Activated CD4-positive, alpha-beta T cell treated with anti-CD3 and anti-CD28 coated beads, Interleukin-2, amount 50 U/mL, for 4 hours (primary cell): ENCODE results near the gene GRM8.
"Not testable (repeated sequence)": the region's sequence is repeated elsewhere in the genome, so short reads cannot be mapped to it uniquely, and the experiment has no call there.

Experiments used
- DNase-seq, 2 experiments: peaks; one replicate each; pipeline ENCODE4 v3.0.0-alpha.2; 2020

Gene GRM8

DNA sequence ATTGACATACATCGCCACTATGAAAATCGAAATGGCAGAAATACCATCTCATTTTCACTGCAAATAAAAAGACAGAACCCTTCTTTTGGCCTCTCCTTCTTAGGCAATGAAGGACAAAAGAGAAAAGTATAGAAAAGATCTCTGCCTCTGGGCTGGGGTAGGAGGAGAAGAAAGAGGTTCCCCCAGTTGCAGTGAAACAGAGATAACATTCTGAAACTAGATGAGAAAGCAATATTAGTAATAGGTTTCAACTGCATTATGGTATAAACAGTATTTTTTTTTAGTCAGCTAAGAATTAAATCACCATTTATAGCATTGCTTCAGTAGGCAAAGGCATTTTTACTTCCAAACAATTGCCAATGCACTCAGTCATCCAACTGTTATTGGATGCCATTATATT, 347.5 kb downstream of the GRM8 start:
- DNase-seq: not testable (repeated sequence)

- DNase-seq: not testable (repeated sequence)
Observed at GRCh38 chr7:126901041-126901765, 351.5 kb downstream of the GRM8 start.

GRCh38 chr7:126887980-126888379, 364.8 kb downstream of the GRM8 start:
- DNase-seq: not testable (repeated sequence)

DNA sequence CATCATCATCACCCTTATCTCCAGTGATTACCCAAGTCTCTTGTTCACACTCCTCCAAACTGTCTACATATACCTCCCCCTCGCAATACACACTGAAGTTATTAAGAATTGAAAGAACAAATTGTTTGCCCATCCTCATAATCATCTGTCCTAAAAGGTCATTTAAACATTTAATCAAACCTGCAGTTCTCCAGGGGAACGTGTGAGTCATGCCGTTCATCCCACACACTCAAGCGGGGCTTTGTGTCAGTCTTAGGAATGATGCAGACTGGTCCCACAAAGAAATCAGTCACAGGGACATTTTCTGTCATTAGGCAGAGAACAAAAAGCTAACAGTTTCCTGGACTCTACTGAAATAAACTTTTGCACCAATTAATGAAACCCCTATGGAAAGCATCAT, 365.2 kb downstream of the GRM8 start:
- DNase-seq: not testable (repeated sequence)

DNA sequence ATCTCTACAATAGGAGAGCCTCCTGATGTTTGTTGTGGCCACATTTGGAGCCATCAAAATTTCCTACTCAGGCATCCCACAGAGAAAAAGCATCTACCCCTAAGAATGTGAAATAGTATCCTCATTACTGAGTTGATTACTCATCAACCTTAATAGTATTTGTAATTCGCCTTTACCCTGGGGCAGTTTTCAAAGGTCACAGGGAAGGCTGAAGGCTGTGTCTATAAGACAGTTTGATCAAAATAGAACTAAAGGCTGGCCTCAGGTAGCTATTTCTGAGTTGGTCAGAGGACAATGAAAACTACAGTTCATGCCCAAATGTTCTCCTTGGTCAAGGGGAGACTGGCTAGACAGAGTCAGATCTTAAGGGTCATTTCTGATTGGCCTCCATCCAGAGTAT, 370.0 kb downstream of the GRM8 start:
- DNase-seq: not testable (repeated sequence)

GRCh38 chr7:126881908-126882307, 370.8 kb downstream of the GRM8 start:
- DNase-seq: not testable (repeated sequence)

DNA sequence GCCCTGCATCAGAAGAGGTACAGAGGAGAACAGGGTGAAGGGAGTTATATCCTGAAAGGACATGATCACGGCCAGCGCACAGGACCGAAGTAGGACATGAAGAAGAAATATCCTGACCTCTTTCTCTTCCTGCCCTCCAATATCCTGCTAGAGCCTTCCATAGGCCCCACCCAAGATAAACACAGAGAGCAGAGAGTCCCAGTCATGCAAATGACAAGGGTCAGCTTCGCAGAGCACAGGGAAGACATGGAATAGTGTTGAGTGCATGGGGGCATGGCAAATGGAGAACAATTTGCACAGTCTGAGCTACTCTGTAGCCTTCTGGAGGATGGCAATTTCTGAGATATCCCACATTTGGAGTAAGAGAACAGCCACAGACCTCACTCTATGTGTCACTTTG, 371.4 kb downstream of the GRM8 start:
- no peak for DNase-seq

DNA sequence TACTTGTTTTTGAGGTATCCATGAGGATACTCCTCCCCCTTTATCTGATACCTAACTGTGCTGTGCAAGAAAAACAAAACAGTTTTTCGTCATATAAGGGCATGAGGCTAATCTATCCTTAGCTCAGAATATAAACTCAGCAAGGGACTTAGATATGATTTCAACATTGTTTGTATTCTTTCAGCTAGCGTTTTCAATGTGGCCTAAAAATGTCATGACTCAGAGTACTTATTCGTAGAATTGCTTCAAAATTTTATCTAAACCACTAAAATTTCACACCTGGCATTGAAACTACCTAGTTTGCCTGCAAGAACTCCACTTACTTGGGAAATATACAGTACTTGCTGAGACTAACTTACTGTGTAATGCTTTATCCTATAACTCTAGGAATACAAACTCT, 376.2 kb downstream of the GRM8 start:
- DNase-seq: not testable (repeated sequence)

DNA sequence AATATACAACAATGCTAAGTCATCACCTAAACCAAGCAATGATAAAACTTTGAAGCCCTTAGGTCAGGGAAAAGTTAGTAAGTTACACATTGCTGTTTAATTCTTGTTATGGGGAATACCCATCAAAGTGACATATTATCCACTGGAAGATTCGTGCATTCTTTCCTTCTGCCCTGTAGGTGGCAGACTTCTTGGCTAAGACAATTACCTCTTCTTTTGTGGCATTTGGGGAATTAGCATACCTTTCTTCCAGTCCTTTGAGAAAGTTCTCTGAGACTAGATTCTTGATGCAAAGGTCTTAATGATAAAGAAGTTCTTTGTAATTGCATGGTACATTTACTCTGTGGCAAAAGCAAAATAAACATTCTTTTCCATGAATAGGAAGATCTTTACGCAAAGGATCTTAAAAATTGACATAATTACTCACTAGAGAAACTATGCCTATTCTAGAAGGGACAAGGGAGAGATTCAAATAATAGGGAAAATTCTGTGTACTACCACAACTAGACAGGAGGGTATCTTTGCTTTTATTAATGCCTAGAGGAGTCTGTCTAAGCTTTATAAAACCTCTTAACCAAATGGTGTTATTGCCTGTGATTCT, 395.9 kb downstream of the GRM8 start:
- DNase-seq: no peak

DNA sequence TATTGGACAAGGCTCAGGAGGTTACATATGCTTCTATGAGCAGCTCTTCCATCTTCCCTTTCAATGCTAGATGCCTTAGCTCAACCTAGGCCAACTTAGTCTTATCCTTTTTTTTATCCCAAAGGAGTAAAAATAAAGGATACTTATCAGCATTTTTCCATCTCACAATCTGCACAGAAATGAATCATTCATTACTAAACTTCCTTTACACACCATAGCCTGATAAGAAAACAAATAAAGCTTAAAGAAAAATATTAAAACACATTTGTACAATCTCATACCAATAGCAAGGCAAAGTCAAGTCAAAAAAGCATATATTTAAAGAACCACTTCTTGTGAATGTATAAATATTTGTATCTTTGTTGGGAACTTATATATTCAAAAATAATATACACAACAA, 407.4 kb downstream of the GRM8 start:
- no peak for DNase-seq

GRCh38 chr7:126843883-126844282, 408.9 kb downstream of the GRM8 start:
- DNase-seq: no peak

- DNase-seq: no peak
Observed at GRCh38 chr7:126843336-126843735, 409.4 kb downstream of the GRM8 start.

- no peak for DNase-seq
Observed at GRCh38 chr7:126842451-126842850, 410.3 kb downstream of the GRM8 start.

DNA sequence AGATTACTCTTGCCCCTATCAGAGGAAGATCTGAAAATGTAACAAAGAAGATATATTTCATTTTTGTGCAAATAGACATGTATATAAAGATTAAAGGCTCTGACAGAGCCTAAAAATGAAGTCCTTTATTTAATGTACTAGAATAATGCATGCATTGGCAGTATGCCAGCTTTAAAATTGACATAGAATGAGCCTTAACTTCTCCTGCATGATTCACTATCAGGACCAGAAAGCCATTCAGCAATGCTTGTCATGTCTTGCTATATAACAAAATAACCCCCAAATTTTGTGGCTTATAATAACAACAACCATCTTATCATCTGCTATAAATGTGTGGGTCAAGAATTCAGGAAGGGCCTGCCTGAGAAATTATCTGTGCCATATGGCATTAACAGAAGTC, 411.9 kb downstream of the GRM8 start:
- DNase-seq: no peak

DNA sequence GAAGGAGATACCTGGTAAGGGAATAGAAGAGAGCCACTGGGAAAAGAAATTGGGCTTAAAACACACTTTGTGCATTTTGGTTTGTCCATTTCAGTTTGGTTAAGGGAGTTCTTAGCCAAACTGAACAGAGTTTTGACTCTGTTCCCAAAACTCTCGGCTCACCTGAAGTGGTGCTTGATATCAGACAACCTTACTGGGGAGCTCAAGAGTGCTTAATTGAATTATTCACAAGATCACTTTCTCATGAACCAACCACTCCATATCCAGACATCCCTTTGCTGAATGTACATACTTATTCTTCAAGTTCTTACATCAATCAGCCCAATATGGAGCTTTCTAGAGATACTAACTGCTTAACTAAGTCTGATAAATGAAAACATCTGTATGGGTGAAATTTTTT, 413.1 kb downstream of the GRM8 start:
- no peak for DNase-seq

DNA sequence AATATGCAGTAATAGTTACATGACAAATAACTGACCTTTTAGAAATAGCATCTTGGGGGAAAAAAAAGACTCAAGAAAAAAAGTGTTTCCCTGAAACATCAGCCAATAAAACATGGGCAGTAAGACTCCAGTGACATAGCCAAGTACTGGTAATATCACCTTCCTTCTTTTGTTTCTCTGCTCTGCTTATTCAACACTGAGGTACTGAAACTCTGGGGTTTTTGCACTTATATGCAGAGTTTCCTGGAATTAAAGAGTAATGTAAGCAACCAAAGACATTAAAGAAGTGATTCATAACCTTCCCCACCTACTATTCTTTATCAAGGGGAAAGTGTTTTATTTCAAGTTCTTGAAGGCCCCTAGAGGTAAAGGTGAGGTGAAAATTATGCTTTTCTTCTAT, 414.5 kb downstream of the GRM8 start:
- DNase-seq: no peak

DNA sequence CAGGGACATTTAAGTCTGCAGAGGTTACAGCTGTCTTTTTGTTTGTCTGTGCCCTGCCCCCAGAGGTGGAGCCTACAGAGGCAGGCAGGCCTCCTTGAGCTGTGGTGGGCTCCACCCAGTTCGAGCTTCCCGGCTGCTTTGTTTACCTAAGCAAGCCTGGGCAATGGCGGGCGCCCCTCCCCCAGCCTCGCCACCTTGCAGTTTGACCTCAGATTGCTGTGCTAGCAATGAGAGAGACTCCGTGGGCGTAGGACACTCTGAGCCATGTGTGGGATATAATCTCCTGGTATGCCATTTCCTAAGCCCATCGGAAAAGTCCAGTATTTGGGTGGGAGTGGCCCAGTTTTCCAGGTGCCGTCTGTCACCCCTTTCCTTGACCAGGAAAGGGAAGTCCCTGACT, 421.5 kb downstream of the GRM8 start:
- DNase-seq: not testable (repeated sequence)

DNA sequence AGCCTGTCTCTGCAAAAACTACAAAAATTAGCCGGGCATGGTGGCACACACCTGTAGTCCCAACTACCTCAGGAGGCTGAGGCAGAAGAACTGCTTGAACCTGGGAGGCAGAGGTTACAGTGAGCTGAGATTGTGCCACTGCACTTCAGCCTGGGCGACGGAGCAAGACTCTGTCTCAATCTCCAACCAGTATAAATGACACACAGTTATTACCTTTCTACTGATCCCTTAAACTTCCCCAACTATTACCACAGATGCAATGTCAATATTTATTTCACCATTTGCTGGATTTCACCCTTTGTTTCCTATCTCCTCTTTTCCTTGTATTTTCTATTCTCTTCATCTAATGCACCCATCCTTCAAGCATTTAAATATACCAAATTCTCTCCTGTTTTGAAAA, 431.8 kb downstream of the GRM8 start:
- DNase-seq: no peak

DNA sequence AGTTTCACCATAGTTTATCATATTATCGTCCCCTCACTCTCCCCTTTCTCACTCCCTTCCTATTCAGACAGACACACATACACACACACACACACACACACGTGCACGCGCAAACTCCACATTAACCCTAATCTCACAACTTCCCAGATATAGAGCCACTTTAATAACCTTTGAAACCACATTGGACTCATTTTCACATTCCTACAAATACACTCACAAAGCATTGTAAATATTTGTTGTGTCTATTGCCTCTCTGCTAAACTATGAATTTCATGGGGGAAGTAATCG, 433.6 kb downstream of the GRM8 start:
- no peak for DNase-seq

DNA sequence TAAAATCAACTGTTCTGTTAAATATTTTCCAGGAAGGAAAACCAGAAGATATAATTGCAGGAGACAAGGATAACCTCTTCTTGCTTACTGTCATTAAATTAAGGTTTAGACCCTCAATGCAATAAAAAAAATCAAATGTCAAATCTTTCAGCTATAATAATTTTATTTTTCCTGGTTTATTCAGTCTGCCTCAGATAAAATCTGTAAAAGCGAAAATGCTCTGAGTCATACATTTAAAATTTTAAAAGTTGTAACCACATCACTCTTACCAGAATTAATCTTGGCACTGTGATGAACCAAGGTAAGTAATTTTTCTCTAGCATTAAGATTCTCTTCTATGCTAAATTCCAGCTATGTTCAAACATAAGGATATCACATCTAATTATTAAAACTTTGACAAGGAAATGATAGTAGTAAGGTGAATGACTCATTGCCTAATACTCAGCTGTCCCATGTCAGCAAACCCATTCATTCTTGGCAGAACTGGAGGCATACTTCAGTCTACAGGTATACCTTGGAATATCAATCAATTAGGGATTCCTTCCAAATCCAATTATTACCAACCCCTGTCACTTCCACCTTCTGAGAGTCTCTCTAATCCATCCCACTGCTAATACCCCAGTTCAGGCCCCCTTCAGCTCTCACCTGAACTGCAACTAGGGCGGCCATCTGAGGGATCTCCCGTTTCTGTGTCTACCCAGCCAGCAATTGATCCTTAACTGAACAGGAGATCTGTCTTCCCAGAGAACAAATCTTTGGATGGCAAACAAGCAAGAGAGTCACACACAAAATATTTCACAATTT, 434.1 kb downstream of the GRM8 start:
- no peak for DNase-seq

GRCh38 chr7:126809188-126809587, 443.6 kb downstream of the GRM8 start:
- no peak for DNase-seq

- no peak for DNase-seq
Observed at GRCh38 chr7:126806614-126807013, 446.1 kb downstream of the GRM8 start.

- DNase-seq: no peak
Observed at GRCh38 chr7:126805351-126805750, 447.4 kb downstream of the GRM8 start.

DNA sequence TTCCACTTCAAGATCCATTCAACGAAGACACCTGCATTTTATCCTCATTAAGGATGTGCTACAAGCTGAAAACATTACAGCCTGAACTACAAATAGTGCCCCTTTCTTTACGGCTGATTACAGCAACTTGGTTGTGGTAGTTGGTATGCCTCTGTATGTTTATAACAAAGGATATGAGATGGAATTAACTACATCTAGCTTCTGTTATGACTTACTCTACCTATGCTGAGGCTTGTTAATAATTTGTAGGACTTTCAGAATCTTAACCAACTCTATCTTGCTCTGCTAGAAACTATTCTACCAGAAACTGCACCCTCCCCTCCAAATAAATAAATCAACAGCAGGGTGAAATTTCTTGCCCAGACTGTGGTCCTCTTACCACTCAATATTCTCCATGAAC, 448.1 kb downstream of the GRM8 start:
- no peak for DNase-seq
